Fibroblast of skin of left biceps (primary cell): Measurements from ENCODE around the gene TNS4.
"Not testable (repeated sequence)": the region's sequence is repeated elsewhere in the genome, so short reads cannot be mapped to it uniquely, and the experiment has no call there.

ENCODE experiments used
- DNase-seq, 2 experiments: peaks; one replicate each; pipeline ENCODE4 v3.0.0-alpha.2; 2013; ENCODE audit warnings: low read depth in 2 of 2

TNS4 gene, protein sequence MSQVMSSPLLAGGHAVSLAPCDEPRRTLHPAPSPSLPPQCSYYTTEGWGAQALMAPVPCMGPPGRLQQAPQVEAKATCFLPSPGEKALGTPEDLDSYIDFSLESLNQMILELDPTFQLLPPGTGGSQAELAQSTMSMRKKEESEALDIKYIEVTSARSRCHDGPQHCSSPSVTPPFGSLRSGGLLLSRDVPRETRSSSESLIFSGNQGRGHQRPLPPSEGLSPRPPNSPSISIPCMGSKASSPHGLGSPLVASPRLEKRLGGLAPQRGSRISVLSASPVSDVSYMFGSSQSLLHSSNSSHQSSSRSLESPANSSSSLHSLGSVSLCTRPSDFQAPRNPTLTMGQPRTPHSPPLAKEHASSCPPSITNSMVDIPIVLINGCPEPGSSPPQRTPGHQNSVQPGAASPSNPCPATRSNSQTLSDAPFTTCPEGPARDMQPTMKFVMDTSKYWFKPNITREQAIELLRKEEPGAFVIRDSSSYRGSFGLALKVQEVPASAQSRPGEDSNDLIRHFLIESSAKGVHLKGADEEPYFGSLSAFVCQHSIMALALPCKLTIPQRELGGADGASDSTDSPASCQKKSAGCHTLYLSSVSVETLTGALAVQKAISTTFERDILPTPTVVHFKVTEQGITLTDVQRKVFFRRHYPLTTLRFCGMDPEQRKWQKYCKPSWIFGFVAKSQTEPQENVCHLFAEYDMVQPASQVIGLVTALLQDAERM

DNA sequence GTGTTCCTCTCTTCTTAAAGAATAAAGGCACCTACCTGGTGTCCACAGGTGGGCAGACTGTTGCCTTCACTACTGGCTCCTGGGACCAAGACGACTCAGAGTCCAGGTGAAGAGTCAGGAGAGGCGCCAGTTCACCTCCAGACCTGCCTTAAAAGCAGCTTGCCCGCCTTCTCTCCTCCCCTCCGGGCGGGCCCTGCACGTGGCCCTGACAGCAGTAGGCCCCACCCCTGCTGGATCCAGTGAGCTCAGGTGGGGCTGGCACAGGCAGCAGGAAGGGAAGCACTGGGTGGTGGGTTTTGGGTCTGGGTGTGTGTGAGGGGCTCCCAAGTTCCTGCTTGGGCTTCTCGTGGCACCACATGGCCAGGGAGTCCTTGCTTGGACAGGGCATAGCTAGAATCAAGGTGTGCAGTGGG lies at the start of gene TNS4:
TSS of gene TNS4 (minus strand) at position 125 of the 413 bp plus-strand sequence. CDS start 5,198 bp downstream, outside the sequence.
- no peak for DNase-seq

DNA sequence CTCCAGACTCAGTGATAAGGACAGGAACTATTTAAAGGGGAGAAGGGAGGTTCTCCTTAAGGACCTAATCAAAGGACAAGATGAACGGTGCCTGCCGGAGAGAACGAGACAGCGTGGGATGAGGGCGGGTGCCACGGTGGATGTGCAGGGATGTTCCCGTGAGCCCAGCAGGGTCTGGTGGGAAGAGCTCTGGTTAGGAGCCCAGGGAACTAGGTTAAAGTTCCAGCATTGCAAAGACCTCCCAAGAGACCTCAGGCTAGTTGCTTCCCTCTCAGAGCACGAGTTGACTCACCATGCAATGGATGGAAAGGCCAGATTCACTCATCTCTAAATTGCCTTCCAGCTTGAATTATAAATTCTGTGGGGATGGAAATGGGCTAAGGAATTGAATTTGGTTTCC lies 49.2 kb upstream of the TNS4 start:
- DNase-seq = peak; percentile 75 to 82

DNA sequence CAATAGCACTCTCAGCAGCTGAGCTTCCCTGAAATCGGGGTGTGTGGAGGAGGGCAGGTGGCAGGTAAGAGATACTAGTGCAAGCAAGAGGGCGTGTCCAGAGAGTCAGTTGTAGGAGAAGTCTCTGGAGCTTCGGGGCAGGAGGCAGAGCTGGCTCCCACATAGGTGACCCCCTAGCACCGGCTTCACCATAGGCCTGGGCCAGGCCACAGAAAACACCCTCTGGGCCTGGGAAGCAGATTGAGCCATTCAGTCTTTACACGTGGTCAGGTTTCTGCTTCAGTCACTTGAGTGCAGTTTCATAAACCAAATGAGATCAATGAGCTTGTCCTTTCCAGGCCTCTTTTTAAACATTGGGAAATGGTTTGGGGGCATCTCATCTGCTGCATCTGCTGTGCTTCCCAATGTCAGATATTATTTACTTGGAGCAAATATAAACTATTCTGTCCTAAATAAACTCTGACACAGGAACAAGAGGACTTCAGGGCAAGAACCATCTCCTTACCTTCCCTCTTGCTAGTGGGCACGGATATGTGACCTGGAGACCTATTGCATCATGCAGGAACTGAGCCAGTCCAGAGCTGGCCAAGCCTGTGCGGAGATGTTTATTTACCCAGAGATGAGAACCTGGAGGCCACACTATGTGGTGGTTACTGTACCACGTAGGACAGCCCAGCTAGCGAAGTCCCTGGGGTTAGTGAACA lies 47.7 kb upstream of the TNS4 start:
- DNase-seq = no peak

DNA sequence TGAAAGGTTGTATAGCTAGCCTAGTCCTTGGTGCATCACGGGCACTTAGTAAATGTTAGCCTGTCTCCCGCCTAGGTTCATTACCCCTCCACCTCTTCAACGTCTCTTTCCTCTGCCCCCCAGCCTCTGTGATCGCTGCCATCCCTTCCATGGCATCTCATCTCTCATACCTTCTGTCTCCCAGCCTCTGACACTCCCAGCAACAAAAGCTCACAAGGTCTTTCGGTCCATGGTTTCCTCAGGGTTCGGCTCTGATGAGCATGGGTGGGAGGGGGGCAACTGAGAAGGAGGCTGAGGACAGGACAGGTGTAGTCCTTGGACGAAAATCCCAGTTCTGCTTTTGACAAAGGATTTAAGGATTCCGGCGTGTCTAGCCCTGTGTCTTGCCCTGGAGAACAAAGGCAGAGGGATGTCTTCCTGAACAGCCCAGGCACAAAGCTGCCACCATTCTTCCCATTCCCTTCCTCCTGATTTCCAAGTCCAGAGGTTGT lies 47.1 kb upstream of the TNS4 start:
- DNase-seq = no peak

DNA sequence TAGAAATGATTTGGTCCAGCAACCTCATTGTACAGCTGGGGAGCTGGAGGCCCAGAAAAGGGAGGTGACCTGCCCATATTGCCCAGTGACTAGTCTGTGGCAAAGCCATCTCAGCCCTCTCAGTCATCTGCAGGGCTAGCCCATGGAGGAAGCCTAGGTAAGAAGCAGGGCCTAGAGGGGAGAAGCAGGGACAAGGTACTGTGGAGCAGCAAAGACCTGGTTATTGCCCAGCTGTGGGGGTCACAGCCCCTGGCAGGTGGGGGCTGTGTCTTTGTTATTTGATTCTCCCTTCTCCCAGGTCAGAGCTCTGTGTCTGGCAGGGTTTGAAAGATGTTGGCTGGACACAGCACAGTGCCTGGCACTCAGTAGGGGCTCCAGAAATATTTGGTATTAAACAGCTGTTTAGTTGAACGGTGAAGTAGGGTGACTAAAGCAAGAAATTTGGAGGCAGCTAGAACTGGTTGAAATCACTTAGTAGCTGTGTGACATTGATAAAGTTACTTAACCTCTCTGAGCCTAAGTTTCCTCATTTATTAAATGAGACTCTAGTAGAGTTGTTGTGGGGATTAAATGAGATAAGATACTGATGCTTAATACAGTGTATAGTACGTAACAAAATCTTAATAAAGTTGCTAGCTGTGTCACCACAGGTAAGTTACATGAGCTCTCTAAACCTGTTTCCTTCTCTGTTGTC lies 46.5 kb upstream of the TNS4 start:
- DNase-seq = no peak

DNA sequence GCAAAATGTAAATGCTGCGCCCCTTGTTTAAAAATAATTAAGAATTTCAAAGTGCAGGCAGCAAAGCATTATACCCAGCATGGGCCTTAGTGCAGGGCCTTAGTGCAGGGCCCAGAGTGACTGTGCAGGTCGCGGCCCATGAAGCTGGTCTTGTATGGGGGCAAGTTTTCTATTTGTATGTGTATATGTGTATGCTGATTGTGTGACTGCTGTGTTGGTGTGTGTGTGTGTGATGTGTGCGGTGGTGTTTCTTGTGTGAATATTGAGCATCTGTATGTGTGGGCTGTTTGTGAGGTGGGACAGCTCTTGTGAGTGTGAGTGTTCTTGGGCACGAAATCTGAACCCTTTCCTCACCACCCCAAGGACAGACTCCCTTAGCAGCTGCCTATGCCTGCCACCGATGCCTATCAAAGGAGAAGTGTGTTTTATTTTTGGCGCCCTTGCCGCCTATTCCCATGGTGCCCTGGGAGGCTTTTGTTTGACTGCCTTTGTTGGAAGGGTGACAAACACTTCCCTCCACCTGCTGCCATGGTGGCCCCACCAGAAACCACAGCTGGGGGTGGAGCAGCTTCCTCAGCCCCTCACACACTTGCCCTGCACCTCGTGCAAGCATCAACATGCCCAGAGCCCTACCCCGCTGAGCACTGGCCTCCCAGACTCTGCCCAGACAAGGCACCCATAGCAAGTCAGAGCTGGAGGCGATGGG lies 45.8 kb upstream of the TNS4 start:
- no peak for DNase-seq

DNA sequence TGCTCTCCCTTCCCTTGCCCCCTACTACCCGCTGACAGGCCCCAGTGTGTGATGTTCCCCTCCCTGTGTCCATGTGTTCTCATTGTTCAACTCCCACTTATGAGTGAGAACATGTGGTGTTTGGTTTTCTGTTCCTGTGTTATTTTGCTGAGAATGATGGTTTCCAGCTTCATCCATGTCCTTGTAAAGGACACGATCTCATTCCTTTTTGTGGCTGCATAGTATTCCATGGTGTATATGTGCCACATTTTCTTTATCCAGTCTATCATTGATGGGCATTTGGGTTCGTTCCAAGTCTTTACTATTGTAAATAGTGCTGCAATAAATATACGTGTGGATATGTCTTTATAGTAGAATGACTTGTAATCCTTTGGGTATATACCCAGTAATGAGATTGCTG lies 45.1 kb upstream of the TNS4 start:
- not testable (repeated sequence) for DNase-seq

DNA sequence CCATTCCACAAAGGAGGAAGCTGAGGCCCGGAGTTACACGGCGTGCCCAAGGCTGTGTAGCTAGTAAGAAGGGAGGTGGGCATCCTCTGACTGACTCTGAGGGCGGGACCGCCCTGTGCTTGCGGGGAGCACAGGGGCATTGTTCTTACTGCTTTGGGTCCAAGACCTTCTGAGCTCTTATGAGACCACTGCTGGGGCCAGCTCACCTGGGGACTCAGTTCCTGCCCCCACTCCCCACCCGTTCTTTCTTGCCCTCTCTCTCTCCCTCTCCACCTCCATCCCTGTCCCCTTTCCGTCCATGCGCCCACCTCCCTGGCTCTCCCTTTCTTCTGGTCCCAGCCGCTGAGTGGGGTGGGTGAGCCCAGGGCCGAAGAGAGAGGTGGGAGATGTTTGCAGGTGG lies 44.2 kb upstream of the TNS4 start:
- DNase-seq = no peak

DNA sequence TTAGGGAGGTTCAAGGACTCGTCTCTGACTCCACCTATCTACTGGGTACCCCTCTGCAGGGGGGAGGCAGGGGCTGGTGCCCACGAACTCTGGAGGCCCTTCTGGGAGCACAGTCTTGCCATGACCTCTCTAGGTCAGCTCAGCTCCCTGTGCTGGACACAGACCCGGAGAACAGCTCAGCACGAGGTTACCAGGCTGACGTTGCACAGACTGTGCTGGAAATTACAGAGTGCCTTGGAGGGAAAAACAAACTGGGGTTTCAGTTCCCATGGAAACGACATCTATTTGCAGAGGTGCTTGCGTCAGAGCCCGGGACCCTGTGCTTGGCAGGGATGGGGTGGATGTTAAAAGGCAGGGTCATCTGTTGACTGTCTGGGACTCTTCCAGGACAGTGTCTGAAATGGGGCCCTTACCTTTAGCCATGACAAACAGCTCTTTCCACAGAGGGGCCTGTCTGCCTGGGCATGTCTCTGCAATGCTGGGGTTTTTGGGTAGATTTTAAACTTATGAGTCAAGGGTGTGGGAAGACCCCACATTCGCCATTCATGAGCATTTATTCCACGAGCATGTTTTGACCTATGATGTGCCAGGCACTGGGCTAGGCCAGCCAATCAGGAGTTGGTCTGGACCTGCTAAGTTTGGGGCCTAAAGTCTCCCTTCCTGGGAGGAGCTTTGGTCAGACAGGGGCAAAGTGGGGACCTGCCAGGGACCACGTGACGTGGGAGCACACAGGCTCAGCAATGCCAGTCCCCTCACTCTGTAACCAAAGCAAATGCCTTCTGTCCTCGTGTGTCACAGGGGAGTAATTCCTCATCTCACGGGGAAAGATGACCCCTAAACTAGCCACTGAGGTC lies 41.4 kb upstream of the TNS4 start:
- DNase-seq = peak; percentile 64 to 66

DNA sequence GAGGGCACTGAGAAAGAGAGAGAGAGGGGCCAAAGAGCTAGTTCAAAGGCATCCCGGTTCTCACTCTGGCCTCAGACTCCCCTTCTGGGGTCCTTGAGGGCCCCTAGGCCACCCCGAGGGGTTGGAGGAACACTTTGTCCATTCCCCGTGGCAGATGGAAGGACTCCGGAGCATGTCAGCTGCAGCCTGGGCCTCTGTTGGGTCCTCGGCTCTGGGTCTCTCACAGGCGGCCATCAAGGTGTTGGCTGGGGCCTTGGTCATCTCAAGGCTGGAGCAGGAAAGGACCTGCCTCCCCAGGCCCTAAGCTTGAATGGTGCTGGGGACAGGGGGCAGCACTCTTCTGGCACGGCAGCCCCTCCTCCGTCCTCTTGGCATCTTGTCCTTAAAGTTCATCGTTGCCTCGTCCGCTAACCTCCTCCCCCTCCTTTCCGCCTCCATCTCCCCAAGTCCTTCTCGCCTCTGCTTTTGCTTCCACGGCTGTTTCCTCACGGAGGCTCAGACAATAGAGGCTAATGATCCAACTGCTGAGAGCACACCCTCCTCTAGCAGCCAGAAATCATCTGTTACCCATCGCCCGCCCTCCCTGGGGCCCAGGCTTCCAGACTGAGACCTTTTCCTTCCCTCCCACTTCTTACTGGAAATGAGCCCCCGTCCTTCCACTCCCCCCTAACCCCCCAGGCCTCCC lies 40.6 kb upstream of the TNS4 start:
- peak in 1 of 2 experiments; percentile 48 for DNase-seq

DNA sequence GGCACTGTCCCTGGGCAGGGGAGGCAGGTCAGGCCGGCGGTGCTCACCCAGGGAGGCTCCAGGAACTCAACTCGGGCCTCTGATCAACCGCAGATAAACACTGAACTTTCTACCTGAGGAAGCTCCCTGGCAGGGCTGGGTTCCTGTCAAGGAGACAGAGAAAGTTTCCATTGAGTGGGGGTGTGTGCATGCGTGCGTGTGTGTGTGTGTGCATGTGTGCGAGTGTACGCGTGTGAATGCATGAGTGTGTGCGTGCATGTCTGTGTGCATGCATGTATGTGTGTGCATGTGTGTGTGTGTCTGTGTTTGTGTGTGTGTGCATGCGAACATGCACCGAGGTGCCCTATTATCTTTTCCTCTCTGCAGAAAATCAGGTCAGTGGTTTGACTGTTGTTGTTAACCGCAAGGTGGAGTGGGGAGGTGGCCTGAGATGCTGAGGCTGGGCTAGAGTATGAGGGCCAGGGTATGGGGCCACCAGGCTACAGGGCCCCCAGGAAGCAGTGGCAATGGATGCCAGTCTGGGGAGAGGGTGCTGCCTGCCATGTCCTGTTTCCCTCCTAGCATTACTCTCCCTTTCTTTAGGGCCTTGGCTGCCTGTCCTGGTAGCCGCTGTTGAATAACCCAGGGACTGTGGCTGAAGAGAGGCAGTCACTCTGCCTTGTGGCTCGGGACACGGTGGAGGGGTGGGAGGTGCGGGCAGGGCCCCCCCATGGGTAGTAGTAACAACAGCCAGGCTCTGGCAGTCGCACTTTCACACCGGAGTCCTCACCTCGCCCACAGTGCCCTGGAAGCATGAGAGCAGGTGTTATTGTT lies 39.8 kb upstream of the TNS4 start:
- DNase-seq = no peak

DNA sequence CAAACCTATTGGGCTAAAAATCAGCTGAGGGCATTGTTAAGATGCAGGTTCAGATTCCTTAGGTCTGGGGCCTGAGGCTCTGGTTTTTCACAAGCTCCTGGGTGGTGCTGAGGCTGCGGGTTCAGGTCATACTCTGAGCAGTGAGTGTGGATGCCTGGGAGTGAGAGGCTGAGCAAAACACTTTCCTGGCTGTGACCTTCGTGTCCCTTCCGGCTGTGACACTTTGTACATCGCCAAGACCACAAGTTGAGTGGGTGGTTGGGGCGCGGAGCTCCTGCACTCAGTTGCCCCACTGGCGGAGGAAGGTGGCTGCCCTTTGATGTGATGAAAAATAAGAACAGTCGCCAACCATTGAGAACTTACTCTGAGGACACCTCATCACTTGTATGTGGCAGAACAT lies 39.0 kb upstream of the TNS4 start:
- no peak for DNase-seq

DNA sequence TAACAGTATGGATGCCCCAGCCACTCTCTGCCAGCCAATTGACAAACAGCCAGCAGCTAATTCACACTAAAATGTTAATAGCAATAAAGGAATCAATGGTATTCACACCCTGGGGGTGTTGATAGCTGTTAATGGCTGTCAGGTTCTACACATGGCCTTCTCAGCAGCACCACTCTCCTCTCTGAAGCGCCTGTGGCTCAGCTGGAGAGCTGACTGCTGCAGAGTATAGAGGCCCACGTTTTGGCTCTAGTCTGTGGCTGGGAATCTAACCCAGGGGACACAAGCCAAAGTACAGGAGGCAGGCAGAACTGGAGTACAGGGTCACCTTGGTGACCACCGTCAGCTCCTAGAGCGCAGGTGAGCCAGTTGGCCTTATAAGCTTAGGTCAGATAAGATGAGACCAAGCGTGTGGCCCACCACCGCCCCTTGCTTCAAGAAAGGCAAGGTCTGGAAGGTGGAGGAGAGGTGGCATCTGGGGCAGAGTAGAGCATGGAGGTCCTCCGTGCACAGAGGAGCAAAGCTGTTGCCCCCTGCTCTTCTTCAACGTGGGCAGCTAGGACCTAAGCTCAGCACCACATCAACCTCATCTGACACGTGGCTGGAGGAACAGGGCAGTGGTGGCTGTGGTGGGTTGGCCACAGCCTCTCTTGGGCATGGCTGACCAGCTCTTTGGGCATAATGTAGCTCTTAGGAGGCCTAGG lies 38.4 kb upstream of the TNS4 start:
- no peak for DNase-seq

DNA sequence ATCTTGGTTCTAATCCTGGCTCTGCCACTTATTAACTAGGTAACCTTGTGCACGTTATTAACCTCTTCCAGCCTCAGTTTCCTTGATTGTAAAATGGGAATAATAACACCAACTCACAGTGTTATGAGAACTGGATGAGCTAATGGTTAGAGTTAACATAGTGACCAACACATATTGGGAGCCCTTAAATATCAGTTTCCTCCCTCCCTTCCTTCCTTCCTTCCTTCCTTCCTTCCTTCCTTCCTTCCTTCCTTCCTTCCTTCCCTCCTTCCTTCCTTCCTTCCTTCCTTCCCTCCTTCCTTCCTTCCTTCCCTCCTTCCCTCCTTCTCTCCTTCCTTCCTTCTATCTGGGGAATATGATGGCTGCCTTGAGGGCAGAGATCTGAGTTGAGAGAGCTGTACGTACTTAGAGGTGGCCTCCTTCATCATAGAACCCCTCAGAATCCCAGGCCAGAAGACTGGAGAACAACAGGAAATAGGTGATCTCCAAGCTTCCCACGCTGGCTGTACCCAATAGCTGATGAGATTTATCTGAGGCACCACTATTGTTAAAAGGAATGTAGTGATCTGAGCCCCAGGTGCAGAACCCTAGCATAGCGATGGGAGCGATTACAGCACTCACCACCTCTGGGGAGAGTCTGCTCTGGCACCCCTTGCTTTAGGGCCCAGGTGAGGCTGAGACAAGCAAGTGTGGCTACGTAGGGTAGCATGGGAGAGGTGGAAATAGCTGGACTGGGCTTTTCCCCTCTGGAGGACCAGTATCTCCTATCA lies 37.7 kb upstream of the TNS4 start:
- no peak for DNase-seq

DNA sequence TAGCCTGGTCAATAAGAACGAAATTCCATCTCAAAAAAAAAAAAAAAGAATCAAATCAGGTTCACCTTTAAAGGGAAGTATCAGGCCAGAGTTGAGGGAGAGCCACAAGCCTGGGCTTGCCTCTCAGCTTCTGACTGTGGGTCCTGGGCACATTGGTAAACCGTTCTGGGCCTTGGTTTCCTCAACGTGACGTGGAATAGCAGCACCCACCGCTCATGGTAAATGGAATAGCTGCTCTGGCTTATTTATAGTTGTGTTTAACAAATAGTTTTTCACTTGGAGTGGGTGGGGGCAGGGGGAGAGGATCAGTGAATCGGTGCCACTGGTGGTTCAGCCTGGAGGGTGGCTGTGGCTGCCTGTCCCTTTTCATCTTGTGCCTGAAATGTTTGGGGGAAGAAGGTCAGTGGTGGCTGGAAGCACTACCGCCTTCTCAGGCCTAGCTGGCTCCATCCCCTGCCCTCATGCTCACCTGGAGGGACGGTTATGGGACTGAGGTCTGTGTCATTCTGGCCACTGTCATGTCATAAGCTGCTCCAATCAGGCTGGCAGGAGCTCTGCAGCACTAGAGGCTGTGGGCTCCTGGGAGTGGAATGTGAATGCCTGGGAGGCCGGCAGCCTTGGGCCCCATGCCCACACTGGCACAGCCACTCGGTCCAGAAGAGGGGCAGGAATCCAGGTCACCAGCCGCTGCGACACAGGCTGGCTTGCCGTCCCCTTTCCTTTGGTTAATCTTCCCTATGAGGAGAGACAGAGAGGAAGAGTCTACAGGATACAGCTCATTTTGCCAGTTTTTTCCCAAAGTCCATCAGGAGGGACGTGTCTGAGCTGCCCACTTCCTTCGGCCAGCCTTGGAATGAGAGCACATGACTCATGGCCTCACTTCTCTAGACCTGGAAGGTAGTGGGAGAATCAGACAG lies 36.9 kb upstream of the TNS4 start:
- no peak for DNase-seq
